Left lobe of liver (tissue), 2 donors: ENCODE data around the gene PURA. TPM values are rescaled to one million over a fixed set of nuclear protein-coding genes. Genes with fewer than 3 reads are reported as not detected.
A peak's percentile ranks its signal among the peaks of the same experiment; 100 is the strongest.

Experiments used
- ATAC-seq: fragments of 200-7000 bp; cut with Tn5 transposase; one replicate; pipeline ENCODE4 v1.9.1; 2020; ENCODE audit warnings: mild to moderate bottlenecking, moderate library complexity
- DNase-seq: peaks from one replicate; pipeline ENCODE4 v3.0.0-alpha.2; 2020; ENCODE audit warnings: low spot score
- total RNA-seq: library from RNA; stranded (reverse); gene quantifications from one replicate; pipeline ENCODE4 v1.2.1, GENCODE V29; 2021
- donor health status: DM: no; HTN: no; CAD: no; lungs with moderate emphysema.
- donor health status: DM: no; HTN: yes; CAD: no.

Gene PURA
- total RNA-seq, 1 donor from 2014 or later: 12.7 TPM

DNA sequence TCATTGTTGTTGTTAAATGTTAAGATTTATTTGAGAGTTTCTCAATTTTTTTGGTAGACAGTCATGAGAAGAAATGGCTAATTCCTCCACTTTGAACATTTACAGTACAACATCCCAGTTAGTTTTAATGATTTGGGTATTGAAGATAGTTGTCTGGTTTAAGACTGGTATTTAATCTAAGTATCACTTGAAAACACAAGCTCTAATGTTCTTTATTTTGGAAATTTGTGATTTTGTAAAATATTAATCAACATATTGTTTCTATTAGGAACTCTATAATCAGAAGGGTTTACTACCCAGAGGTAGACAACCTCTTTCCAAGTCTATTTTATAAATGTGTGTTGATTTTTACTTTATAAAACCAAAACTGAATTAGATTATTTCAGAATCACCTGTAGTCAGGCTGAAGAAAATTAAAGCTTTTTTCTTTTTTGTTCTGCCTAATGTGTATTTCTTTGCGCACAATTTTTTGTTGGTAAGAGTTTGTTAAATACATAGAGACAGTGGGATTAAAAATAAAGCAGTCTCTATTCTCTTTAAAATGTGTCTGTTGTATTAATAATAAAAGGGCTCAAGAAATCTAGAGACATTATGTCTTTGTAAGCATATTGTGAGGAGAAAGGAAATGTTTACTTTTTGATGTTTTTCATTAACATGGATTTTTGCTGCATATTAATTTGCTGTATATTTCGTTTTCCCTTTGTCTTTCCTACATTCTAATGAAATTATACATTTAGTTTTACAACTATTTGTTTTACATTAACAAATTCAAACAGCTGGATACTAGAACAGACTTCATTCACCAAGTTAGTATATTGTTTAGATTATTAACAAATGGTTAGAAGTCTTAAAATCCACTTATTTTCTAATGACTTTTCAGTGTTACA, 3.9 kb upstream of the PURA start:
- DNase-seq (no peak), ATAC-seq (no peak)

DNA sequence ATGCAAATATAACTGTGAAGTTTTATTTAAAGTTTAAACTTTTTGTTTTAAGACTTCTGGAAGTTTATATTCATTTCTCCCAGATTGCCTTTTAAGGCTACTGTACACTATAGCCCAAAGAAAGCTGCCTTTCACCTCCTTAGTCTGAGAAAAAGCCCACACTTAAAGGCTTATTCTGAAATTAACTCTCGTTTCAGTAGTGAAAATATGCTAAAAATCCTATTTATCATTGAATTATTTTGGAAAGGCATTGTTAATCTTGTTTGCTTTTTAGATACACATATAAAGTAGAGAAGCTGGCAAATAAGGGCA, 3.3 kb upstream of the PURA start:
- no peak for ATAC-seq
- no peak for DNase-seq

- DNase-seq: no peak
- no peak for ATAC-seq
These were observed 2.7 kb upstream of the PURA start for GRCh38 chr5:140111011-140111858.

DNA sequence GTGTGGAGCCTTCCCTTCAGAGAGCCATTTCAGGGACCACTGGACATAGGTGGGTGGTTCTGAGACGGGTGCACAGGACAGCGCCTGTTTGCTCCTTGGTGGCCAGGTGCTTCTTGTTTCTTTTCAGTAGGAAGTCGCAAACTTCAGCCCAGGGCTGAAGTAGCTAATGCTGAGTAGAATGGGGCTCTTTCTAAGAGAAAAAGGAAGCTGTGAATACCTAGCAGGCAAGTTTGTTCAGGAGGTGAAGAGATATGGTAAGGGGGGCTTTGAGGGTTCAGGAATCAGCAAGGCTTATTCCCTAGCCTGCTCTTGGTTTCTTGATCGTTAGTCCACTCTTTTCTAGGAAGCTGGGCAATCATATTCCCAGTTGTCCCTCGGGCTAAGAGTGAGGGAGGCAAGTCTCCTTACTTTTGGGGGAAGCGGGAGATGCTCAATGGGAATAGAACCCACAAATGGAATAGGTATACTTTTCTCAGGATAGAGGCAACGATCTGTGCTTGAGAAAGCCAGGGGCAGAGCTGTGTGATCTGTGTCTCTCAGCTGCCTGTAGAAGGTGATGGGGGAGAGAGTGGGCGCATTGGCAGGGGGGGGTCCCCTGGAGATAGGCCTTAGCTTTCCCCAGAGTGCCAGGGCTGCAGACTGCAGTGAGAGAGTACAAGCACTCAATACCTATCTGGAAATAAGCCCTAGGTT, 1.9 kb upstream of the PURA start:
- DNase-seq (no peak), ATAC-seq (no peak)

- no peak for DNase-seq
- ATAC-seq: no peak
These were observed 1.2 kb upstream of the PURA start for GRCh38 chr5:140112685-140113179.

GRCh38 chr5:140113180-140113698, 670 bp upstream of the PURA start:
- DNase-seq (no peak), ATAC-seq (peak; percentile 17)

DNA sequence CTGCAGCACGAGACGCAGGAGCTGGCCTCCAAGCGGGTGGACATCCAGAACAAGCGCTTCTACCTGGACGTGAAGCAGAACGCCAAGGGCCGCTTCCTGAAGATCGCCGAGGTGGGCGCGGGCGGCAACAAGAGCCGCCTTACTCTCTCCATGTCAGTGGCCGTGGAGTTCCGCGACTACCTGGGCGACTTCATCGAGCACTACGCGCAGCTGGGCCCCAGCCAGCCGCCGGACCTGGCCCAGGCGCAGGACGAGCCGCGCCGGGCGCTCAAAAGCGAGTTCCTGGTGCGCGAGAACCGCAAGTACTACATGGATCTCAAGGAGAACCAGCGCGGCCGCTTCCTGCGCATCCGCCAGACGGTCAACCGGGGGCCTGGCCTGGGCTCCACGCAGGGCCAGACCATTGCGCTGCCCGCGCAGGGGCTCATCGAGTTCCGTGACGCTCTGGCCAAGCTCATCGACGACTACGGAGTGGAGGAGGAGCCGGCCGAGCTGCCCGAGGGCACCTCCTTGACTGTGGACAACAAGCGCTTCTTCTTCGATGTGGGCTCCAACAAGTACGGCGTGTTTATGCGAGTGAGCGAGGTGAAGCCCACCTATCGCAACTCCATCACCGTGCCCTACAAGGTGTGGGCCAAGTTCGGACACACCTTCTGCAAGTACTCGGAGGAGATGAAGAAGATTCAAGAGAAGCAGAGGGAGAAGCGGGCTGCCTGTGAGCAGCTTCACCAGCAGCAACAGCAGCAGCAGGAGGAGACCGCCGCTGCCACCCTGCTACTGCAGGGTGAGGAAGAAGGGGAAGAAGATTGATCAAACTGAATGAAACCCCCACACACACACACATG, 654 bp downstream of the PURA start:
- DNase-seq (peak; percentile 73), ATAC-seq (peak; percentile 64)

DNA sequence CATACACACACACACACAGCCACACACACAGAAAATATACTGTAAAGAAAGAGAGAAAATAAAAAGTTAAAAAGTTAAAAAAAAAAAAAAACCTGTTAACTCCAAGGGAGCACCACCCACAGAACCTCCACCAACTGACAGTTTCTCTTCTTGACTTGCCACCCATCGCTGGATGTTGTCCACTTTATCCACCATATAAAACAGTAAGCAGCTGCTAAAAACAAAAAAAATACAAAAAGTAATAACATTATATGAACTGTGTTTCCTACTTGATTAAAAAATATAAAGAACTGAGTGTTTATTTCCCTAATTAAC, 1.2 kb downstream of the PURA start:
- ATAC-seq (no peak), DNase-seq (no peak)

GRCh38 chr5:140116716-140117115, 2.8 kb downstream of the PURA start:
- ATAC-seq (no peak), DNase-seq (no peak)

DNA sequence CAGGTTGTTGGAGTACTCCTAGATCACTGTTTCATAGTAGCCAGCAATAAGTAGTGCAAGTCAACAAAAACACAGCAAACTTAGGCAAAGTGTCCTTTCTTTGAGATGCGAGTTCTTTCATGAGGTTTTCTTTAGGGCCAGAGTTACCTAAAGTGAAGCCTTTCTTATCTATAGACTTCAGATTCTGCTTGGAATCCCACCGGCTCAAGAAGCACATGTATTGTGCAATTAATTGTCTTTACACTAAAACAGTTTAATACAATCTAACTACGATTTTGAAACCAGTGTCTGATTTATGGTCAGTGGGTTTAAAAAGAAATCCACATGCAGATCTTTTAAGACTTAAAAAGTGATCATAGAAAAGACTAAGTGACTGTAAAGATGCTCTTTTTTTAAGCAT, 3.6 kb downstream of the PURA start:
- ATAC-seq (no peak), DNase-seq (no peak)

GRCh38 chr5:140118302-140118936, 4.5 kb downstream of the PURA start:
- ATAC-seq (no peak), DNase-seq (no peak)

- no peak for ATAC-seq
- DNase-seq: no peak
These were observed 11.7 kb downstream of the PURA start, which contains the start of gene IGIP for GRCh38 chr5:140125637-140126036. TSS of gene IGIP (plus strand) at chr5:140125937. CDS start at chr5:140128477, 2,540 bp downstream.

DNA sequence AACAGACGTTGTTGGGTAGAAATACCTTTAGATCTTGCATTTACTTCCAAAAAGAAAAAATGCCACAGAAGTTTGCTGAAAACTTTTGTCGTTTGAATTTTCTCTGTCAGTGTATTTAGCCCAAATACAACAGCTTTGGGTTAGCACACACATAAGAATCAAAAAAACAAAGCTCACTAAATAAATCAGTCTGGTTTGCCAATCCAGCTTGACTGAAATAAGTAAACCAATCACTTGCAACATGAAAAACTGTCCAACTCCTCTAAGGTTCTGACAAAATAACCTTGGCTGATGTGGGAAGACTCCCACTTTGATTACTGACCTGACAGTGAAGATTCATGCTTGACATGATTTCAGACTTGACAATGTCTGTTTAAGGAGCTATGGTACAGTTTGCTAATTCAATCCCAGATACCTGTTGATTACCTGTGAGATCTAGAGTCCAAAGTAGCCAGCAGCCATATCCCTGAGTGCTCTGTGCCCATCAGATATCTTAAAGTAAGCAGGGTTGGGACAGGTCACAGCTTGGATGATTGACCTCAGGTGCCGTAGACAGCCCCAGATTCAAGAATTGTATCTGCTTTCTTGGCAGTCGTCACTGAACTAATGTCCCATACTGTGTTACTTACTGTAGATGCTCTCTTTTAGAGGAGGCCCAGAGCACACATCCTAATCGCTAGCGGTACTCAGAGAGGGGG, 12.6 kb downstream of the PURA start:
- DNase-seq (no peak), ATAC-seq (peak; percentile 78)

DNA sequence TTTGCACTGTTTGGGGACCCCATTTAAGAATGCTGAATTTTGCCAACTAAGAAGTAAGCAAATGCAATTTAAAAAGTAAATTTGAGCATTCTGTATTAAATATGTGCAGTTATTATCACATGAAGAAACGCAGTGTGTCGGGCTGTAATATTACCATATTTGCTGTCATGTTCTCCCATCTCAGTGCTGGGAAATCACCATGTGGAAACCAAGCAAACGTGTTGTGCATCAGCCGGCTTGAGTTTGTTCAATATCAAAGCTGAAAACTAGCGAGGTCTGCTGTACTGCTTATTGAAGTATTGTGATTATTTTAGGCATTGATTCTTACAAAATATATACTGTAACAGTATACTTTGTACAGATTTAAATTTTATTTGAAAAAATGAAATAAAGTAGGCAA, 14.5 kb downstream of the PURA start:
- no peak for DNase-seq
- no peak for ATAC-seq

DNA sequence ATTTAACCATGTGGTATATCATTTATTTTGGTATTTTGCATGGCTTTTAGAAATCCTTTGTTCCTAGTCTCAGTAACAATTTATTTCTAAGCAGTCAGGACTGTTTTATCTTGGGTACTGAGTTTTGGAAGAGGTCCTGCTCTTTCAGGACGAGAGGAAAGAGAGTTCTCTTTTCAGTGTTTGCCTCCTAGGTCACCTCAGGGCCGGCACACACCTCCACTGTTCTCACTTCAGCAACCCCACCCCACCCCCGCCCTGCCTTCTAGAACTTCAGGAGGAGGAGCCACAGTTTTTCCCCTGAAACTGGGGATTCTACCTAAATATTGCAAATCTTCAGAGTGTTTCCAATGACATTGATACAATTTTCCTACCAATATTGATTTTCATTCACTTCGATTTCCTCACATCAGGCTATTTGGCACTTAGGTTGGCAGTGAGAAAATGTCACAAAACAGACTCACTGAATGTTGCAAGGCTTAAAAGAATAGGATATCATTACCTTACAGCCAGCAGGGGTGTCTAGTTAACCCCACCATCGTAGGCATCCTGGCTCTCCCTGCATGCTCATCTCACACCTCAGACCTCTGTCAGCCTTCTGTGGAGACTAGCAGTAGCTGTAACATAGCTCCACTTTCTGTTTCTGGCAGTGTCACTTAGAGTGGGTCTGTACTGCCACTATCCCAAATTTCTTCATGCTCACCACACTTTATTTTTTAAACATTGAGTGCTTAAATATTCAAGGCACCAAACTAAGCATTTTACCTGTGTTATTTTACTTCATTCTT, 17.2 kb downstream of the PURA start:
- ATAC-seq (peak; percentile 58), DNase-seq (peak; percentile 3)

GRCh38 chr5:140131967-140132409, 18.1 kb downstream of the PURA start:
- ATAC-seq (peak; percentile 45), DNase-seq (peak; percentile 36)

- DNase-seq: no peak
- ATAC-seq: no peak
These were observed 19.7 kb downstream of the PURA start for GRCh38 chr5:140133514-140134167.
